ENCODE measurements around the gene PGAP2. TPM values are rescaled to one million over a fixed set of nuclear protein-coding genes. Genes with fewer than 3 reads are reported as not detected.

Gene PGAP2
- total RNA-seq, 1 donor from 2014 or later: 7.1 TPM

- no peak for TF ChIP-seq CTCF (IDR thresholded peaks at IDR 0.05)
- intact Hi-C loops (cut with DNase I): no loop called here
- no peaks in the 10 kb centered on the region for H3K9me3 ChIP-seq
- H3K27me3 ChIP-seq: no peaks in the 10 kb centered on the region
- no peak overlapping the region for H3K4me3 ChIP-seq
- H3K4me1 ChIP-seq: no peaks in the 10 kb centered on the region
- H3K36me3 ChIP-seq: peaks cover 7 to 8% of the 10 kb centered on the region in 2 donors
- H3K27ac ChIP-seq: no peak overlapping the region
- no peak for DNase-seq (ENCODE audit: low spot score in 2 of 2)
Measured at GRCh38 chr11:3820971-3821370, 12.6 kb downstream of the PGAP2 start.

GRCh38 chr11:3822312-3822711 is 14.0 kb downstream of the PGAP2 start:
- Histone ChIP-seq H3K4me1 (no peaks in the 10 kb centered on the region), H3K27ac (no peak overlapping the region), H3K9me3 (no peaks in the 10 kb centered on the region), H3K27me3 (no peaks in the 10 kb centered on the region), H3K4me3 (no peak overlapping the region), H3K36me3 (peaks cover 15 to 20% of the 10 kb centered on the region in 2 donors)
- intact Hi-C loops (cut with DNase I): no loop called here
- TF ChIP-seq CTCF (IDR thresholded peaks at IDR 0.05): no peak
- DNase-seq (ENCODE audit: low spot score in 2 of 2): no peak

GRCh38 chr11:3823303-3823702 is 14.9 kb downstream of the PGAP2 start:
- TF ChIP-seq CTCF (IDR thresholded peaks at IDR 0.05): no peak
- peaks cover 24 to 29% of the 10 kb centered on the region in 2 donors for H3K36me3 ChIP-seq
- no peaks in the 10 kb centered on the region for H3K9me3 ChIP-seq
- no peaks in the 10 kb centered on the region for H3K4me1 ChIP-seq
- intact Hi-C loops (cut with DNase I): no loop called here
- H3K27me3 ChIP-seq: no peaks in the 10 kb centered on the region
- H3K4me3 ChIP-seq: no peak overlapping the region
- no peak for DNase-seq (ENCODE audit: low spot score in 2 of 2)
- no peak overlapping the region for H3K27ac ChIP-seq

- no peak for TF ChIP-seq CTCF (IDR thresholded peaks at IDR 0.05)
- Histone ChIP-seq H3K36me3 (peaks cover 24 to 29% of the 10 kb centered on the region in 2 donors), H3K9me3 (no peaks in the 10 kb centered on the region), H3K27ac (no peak overlapping the region), H3K27me3 (no peaks in the 10 kb centered on the region), H3K4me3 (no peak overlapping the region), H3K4me1 (no peaks in the 10 kb centered on the region)
- no peak for DNase-seq (ENCODE audit: low spot score in 2 of 2)
- intact Hi-C loops (cut with DNase I): no loop called here
Measured at GRCh38 chr11:3823762-3824506, 15.6 kb downstream of the PGAP2 start.

GRCh38 chr11:3824714-3825472 is 16.5 kb downstream of the PGAP2 start:
- DNase-seq (ENCODE audit: low spot score in 2 of 2): peak in 1 of 2 donors; percentile 71
- Histone ChIP-seq H3K27ac (no peak overlapping the region), H3K4me1 (no peaks in the 10 kb centered on the region), H3K9me3 (no peaks in the 10 kb centered on the region), H3K36me3 (peaks cover 24 to 29% of the 10 kb centered on the region in 2 donors), H3K4me3 (no peak overlapping the region), H3K27me3 (no peaks in the 10 kb centered on the region)
- intact Hi-C loops (cut with DNase I): no loop called here
- TF ChIP-seq CTCF (IDR thresholded peaks at IDR 0.05): peak; percentile 41 to 51 (median 50)
